ENCODE results near the gene KHDC4. TPM values are rescaled to one million over a fixed set of nuclear protein-coding genes. Genes with fewer than 3 reads are reported as not detected.
A peak's percentile ranks its signal among the peaks of the same experiment; 100 is the strongest.

Gene KHDC4
- total and polyA plus RNA-seq, 10 of the 15 experiments (the other 5 are each of a cell fraction or from before 2014, with no cell fraction given) = 11.7 to 109 (median 41.9) TPM

GRCh38 chr1:155911156-155912055 is 22.8 kb downstream of the KHDC4 start, which contains the start of gene RIT1 (continued):
- TF ChIP-seq MTA3 (IDR thresholded peaks at IDR 0.05; ENCODE audit: borderline replicate concordance, low read length) (peak; percentile 26; the same call in 1 of the 2 replicates), HCFC1 (IDR thresholded peaks at IDR 0.05; ENCODE audit: low read length) (no peak), NFYA (IDR thresholded peaks at IDR 0.05; ENCODE audit: borderline replicate concordance, low read depth, low read length) (no peak), TCF3 (IDR thresholded peaks at IDR 0.05; ENCODE audit: borderline replicate concordance, insufficient read depth, low read depth, low read length) (no peak), CHD2 (IDR thresholded peaks at IDR 0.05; ENCODE audit: borderline replicate concordance, low read depth, low read length) (peak; percentile 53; the same call in 1 of the 2 replicates), CHD4 (IDR thresholded peaks at IDR 0.05) (no peak), POLR2AphosphoS5 (IDR thresholded peaks at IDR 0.05; ENCODE audit: low read length) (peak; percentile 81), EZH2 (IDR thresholded peaks at IDR 0.05; ENCODE audit: borderline replicate concordance, control insufficient read depth, low read depth, low read length) (no peak), FOXM1 (IDR thresholded peaks at IDR 0.05; ENCODE audit: low read depth, low read length) (0 out of 2 replicates have a peak, but pooled peaks have one; percentile 22), RFX5 (IDR thresholded peaks at IDR 0.05; ENCODE audit: low read depth, low read length) (no peak), MEF2A (IDR thresholded peaks at IDR 0.05; ENCODE audit: insufficient read depth, low read depth, low read length) (no peak), HDGF (IDR thresholded peaks at IDR 0.05) (peak; percentile 62), SPI1 (IDR thresholded peaks at IDR 0.05; ENCODE audit: borderline replicate concordance, insufficient read depth, low read depth, low read length) (no peak), NR2C1 (IDR thresholded peaks at IDR 0.05) (peak; percentile 89), BACH1 (IDR thresholded peaks at IDR 0.05; ENCODE audit: borderline replicate concordance) (peak; percentile 64; the same call in 1 of the 2 replicates), DPF2 (IDR thresholded peaks at IDR 0.05) (no peak), TBL1XR1 (IDR thresholded peaks at IDR 0.05; ENCODE audit: low read depth, low read length) (0 out of 2 replicates have a peak, but pooled peaks have one; percentile 22), NR2C2 (IDR thresholded peaks at IDR 0.05; ENCODE audit: borderline replicate concordance, control insufficient read depth, insufficient read length, low read depth) (no peak), SMAD1 (IDR thresholded peaks at IDR 0.05; ENCODE audit: low read depth, partially characterized antibody) (no peak), PAX8 (IDR thresholded peaks at IDR 0.05) (0 out of 2 replicates have a peak, but pooled peaks have one; percentile 59), BHLHE40 (IDR thresholded peaks at IDR 0.05; ENCODE audit: borderline replicate concordance in 1 of 2, low read depth in 2 of 2, low read length in 1 of 2) (peak; percentile 30 to 57; a peak in 2 of 4 replicates), RUNX3 (IDR thresholded peaks at IDR 0.05; ENCODE audit: low read length) (peak; percentile 40), RAD51 (IDR thresholded peaks at IDR 0.05) (no peak), ZNF217 (IDR thresholded peaks at IDR 0.05) (no peak)
- TF ChIP-seq, protein P1, sequence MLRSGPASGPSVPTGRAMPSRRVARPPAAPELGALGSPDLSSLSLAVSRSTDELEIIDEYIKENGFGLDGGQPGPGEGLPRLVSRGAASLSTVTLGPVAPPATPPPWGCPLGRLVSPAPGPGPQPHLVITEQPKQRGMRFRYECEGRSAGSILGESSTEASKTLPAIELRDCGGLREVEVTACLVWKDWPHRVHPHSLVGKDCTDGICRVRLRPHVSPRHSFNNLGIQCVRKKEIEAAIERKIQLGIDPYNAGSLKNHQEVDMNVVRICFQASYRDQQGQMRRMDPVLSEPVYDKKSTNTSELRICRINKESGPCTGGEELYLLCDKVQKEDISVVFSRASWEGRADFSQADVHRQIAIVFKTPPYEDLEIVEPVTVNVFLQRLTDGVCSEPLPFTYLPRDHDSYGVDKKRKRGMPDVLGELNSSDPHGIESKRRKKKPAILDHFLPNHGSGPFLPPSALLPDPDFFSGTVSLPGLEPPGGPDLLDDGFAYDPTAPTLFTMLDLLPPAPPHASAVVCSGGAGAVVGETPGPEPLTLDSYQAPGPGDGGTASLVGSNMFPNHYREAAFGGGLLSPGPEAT (IDR thresholded peaks at IDR 0.05; ENCODE audit: low read depth) = peak; percentile 85
- TF ChIP-seq, protein P2, sequence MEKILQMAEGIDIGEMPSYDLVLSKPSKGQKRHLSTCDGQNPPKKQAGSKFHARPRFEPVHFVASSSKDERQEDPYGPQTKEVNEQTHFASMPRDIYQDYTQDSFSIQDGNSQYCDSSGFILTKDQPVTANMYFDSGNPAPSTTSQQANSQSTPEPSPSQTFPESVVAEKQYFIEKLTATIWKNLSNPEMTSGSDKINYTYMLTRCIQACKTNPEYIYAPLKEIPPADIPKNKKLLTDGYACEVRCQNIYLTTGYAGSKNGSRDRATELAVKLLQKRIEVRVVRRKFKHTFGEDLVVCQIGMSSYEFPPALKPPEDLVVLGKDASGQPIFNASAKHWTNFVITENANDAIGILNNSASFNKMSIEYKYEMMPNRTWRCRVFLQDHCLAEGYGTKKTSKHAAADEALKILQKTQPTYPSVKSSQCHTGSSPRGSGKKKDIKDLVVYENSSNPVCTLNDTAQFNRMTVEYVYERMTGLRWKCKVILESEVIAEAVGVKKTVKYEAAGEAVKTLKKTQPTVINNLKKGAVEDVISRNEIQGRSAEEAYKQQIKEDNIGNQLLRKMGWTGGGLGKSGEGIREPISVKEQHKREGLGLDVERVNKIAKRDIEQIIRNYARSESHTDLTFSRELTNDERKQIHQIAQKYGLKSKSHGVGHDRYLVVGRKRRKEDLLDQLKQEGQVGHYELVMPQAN (conservative IDR thresholded peaks at IDR 0.05) = no peak
- TF ChIP-seq, protein P3, sequence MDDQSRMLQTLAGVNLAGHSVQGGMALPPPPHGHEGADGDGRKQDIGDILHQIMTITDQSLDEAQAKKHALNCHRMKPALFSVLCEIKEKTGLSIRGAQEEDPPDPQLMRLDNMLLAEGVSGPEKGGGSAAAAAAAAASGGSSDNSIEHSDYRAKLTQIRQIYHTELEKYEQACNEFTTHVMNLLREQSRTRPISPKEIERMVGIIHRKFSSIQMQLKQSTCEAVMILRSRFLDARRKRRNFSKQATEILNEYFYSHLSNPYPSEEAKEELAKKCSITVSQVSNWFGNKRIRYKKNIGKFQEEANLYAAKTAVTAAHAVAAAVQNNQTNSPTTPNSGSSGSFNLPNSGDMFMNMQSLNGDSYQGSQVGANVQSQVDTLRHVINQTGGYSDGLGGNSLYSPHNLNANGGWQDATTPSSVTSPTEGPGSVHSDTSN (IDR thresholded peaks at IDR 0.05; ENCODE audit: insufficient replicate concordance, low read depth, low read length) = no peak
